KMS-11 (cell line): ENCODE results near the gene ITGA4.
A peak's percentile ranks its signal among the peaks of the same experiment; 100 is the strongest.

Experiments
- H2AFZ ChIP-seq: fragments of 200-600 bp; sonication (generic); 2 replicates; pipeline ENCODE4 v1.6.1; 2016; ENCODE audit warnings: antibody characterized with exemption, mixed run types, low read depth
- H3K27ac ChIP-seq: fragments of 200-600 bp; sonication (generic); 2 replicates; pipeline ENCODE4 v1.6.1; 2016; ENCODE audit warnings: mild to moderate bottlenecking, mixed run types
- H3K27me3 ChIP-seq: fragments of 200-600 bp; sonication (generic); 2 replicates; pipeline ENCODE4 v1.6.1; 2017; ENCODE audit warnings: mild to moderate bottlenecking, low read depth, mixed run types, moderate library complexity; ENCODE audit not compliant: insufficient read depth
- H3K36me3 ChIP-seq: fragments of 200-600 bp; sonication (generic); 2 replicates; pipeline ENCODE4 v1.6.1; 2017; ENCODE audit warnings: mild to moderate bottlenecking, mixed run types; ENCODE audit not compliant: insufficient read depth
- H3K4me1 ChIP-seq: fragments of 200-600 bp; sonication (generic); 2 replicates; pipeline ENCODE4 v1.6.1; 2016; ENCODE audit warnings: mild to moderate bottlenecking, low read depth, mixed run types; ENCODE audit not compliant: poor library complexity, severe bottlenecking
- H3K4me2 ChIP-seq: fragments of 200-600 bp; sonication (generic); 2 replicates; pipeline ENCODE4 v1.7.0; 2016; ENCODE audit warnings: mild to moderate bottlenecking, mixed run types
- H3K4me3 ChIP-seq: fragments of 200-600 bp; sonication (generic); IDR thresholded peaks from 2 replicates; pipeline ENCODE4 v1.6.1; 2017; ENCODE audit warnings: low read depth, low read length, mixed read lengths; ENCODE audit not compliant: insufficient read depth
- H3K79me2 ChIP-seq: fragments of 200-600 bp; sonication (generic); 2 replicates; pipeline ENCODE4 v1.6.1; 2016; ENCODE audit warnings: low read depth, mixed run types; ENCODE audit not compliant: insufficient read depth
- H3K9ac ChIP-seq: fragments of 200-600 bp; sonication (generic); 2 replicates; pipeline ENCODE4 v1.6.1; 2016; ENCODE audit warnings: mild to moderate bottlenecking, mixed run types
- H4K20me1 ChIP-seq: fragments of 200-600 bp; sonication (generic); 2 replicates; pipeline ENCODE4 v1.6.1; 2016; ENCODE audit warnings: mild to moderate bottlenecking, mixed run types; ENCODE audit not compliant: insufficient read depth
- TF ChIP-seq, protein P1 (sequence below): fragments of 200-600 bp; sonication (generic); conservative IDR thresholded peaks from 2 replicates; pipeline ENCODE4 v1.6.1; 2017; ENCODE audit warnings: low read depth, mild to moderate bottlenecking, antibody characterized with exemption, low read length, moderate library complexity, mixed read lengths

ITGA4 gene

GRCh38 chr2:181430406-181431118, 26.6 kb upstream of the ITGA4 start:
- Histone ChIP-seq H3K79me2 (no peaks in the 10 kb centered on the region), H3K36me3 (no peaks in the 10 kb centered on the region)

GRCh38 chr2:181431674-181432073, 25.5 kb upstream of the ITGA4 start:
- Histone ChIP-seq H3K4me2 (no peak overlapping the region), H3K36me3 (no peaks in the 10 kb centered on the region), H3K27me3 (no peaks in the 10 kb centered on the region), H3K9ac (no peak overlapping the region), H3K27ac (no peak overlapping the region), H3K4me1 (no peaks in the 10 kb centered on the region), H4K20me1 (no peaks in the 10 kb centered on the region), H3K4me3 (no peak overlapping the region), H2AFZ (no peak overlapping the region), H3K79me2 (no peaks in the 10 kb centered on the region)
- TF ChIP-seq, protein P1, sequence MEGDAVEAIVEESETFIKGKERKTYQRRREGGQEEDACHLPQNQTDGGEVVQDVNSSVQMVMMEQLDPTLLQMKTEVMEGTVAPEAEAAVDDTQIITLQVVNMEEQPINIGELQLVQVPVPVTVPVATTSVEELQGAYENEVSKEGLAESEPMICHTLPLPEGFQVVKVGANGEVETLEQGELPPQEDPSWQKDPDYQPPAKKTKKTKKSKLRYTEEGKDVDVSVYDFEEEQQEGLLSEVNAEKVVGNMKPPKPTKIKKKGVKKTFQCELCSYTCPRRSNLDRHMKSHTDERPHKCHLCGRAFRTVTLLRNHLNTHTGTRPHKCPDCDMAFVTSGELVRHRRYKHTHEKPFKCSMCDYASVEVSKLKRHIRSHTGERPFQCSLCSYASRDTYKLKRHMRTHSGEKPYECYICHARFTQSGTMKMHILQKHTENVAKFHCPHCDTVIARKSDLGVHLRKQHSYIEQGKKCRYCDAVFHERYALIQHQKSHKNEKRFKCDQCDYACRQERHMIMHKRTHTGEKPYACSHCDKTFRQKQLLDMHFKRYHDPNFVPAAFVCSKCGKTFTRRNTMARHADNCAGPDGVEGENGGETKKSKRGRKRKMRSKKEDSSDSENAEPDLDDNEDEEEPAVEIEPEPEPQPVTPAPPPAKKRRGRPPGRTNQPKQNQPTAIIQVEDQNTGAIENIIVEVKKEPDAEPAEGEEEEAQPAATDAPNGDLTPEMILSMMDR, result no peak

More at GRCh38 chr2:181430406-181431118, 26.6 kb upstream of the ITGA4 start:
- TF ChIP-seq, protein P1, result peak; percentile 56
- Histone ChIP-seq H3K4me1 (no peaks in the 10 kb centered on the region), H3K27me3 (no peaks in the 10 kb centered on the region), H2AFZ (no peak overlapping the region), H3K27ac (no peak overlapping the region), H3K4me2 (no peak overlapping the region), H4K20me1 (no peaks in the 10 kb centered on the region), H3K9ac (no peak overlapping the region), H3K4me3 (no peak overlapping the region)

GRCh38 chr2:181438261-181438660, 18.9 kb upstream of the ITGA4 start:
- Histone ChIP-seq H3K79me2 (no peaks in the 10 kb centered on the region), H4K20me1 (no peaks in the 10 kb centered on the region), H3K27ac (no peak overlapping the region), H3K36me3 (no peaks in the 10 kb centered on the region), H3K9ac (no peak overlapping the region), H3K4me1 (peaks cover 16% of the 10 kb centered on the region), H2AFZ (peak overlapping the region; percentile 13; the same call in 1 of the 2 replicates), H3K4me2 (peak overlapping the region; percentile 9; the same call in 1 of the 2 replicates), H3K4me3 (no peak overlapping the region), H3K27me3 (no peaks in the 10 kb centered on the region)
- TF ChIP-seq, protein P1, result peak; percentile 42

- H4K20me1 ChIP-seq, result no peaks in the 10 kb centered on the region
- no peak overlapping the region for H3K9ac ChIP-seq
- H2AFZ ChIP-seq, result no peak overlapping the region
- no peaks in the 10 kb centered on the region for H3K36me3 ChIP-seq
- no peaks in the 10 kb centered on the region for H3K27me3 ChIP-seq
- H3K4me1 ChIP-seq, result peaks cover 16% of the 10 kb centered on the region
- TF ChIP-seq, protein P1, result no peak
- no peak overlapping the region for H3K27ac ChIP-seq
- no peaks in the 10 kb centered on the region for H3K79me2 ChIP-seq
- no peak overlapping the region for H3K4me2 ChIP-seq
- no peak overlapping the region for H3K4me3 ChIP-seq
Observed at GRCh38 chr2:181440344-181440743, 16.8 kb upstream of the ITGA4 start.
